ENCODE data around the gene CNOT4. TPM values are rescaled to one million over a fixed set of nuclear protein-coding genes. Genes with fewer than 3 reads are reported as not detected.

The CNOT4 gene
- total and polyA plus RNA-seq, 9 donors, result 9.1 to 38.9 (median 30.5) TPM

DNA sequence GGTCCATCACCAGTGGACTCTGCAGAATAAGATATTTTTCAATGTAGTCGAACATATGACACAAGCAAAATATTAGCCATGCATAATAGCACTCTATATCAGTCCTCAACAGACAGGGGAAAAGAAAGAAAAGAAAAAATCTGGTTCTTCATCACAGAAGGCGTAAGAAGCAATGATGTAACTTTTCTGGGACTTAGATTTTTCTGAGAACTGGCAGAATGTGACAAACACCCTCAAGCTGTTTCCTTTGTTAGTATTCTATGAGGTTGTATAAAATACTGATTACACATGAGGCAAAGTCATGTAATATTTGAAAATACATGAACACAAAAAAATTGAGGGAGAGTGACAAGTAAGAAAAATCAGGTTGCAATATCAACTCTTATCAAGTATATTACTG lies 84.9 kb downstream of the CNOT4 start:
- Histone ChIP-seq H3K27ac (no peak overlapping the region), H3K4me1 (ENCODE audit: insufficient read depth) (peaks cover 6% of the 10 kb centered on the region), H3K4me3 (no peak overlapping the region), H3K9me3 (no peaks in the 10 kb centered on the region), H3K36me3 (no peaks in the 10 kb centered on the region), H3K27me3 (no peaks in the 10 kb centered on the region)
- intact Hi-C loops (cut with DNase I), result no loop called here
- 92 to 94% (median 94%) methylated on average over 2 of the region's 2 CpGs for WGBS, 3 donors
- DNase-seq, result no peak
- TF ChIP-seq POLR2A (IDR thresholded peaks at IDR 0.05) (no peak), EP300 (IDR thresholded peaks at IDR 0.05) (no peak)
- TF ChIP-seq, protein P1, sequence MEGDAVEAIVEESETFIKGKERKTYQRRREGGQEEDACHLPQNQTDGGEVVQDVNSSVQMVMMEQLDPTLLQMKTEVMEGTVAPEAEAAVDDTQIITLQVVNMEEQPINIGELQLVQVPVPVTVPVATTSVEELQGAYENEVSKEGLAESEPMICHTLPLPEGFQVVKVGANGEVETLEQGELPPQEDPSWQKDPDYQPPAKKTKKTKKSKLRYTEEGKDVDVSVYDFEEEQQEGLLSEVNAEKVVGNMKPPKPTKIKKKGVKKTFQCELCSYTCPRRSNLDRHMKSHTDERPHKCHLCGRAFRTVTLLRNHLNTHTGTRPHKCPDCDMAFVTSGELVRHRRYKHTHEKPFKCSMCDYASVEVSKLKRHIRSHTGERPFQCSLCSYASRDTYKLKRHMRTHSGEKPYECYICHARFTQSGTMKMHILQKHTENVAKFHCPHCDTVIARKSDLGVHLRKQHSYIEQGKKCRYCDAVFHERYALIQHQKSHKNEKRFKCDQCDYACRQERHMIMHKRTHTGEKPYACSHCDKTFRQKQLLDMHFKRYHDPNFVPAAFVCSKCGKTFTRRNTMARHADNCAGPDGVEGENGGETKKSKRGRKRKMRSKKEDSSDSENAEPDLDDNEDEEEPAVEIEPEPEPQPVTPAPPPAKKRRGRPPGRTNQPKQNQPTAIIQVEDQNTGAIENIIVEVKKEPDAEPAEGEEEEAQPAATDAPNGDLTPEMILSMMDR (IDR thresholded peaks at IDR 0.05), result no peak

DNA sequence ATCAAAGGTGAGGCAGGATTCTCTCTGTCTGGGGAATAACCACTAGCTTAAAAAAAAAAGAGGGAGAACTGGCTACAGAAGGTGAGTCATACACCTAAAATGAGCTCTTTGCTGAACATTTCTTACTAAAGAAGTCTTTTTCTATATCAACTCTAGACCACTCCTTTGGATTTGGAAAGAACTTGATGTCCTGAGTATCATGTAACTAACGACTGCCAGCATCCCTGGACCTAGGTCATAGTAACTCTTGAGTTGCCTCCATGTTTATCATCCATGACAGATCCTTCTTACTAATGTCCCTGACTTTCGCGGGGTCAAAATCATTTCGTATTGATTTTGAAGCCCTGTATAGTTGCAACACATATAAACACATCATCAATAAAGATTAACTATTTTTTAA lies 89.1 kb downstream of the CNOT4 start:
- intact Hi-C loops (cut with DNase I), result no loop called here
- DNase-seq, result no peak
- Histone ChIP-seq H3K4me1 (ENCODE audit: insufficient read depth) (peaks cover 3% of the 10 kb centered on the region), H3K4me3 (no peak overlapping the region), H3K9me3 (no peaks in the 10 kb centered on the region), H3K36me3 (no peaks in the 10 kb centered on the region), H3K27me3 (no peaks in the 10 kb centered on the region), H3K27ac (no peak overlapping the region)
- TF ChIP-seq, protein P1 (IDR thresholded peaks at IDR 0.05), result no peak
- no peak for TF ChIP-seq EP300 (IDR thresholded peaks at IDR 0.05)
- no peak for TF ChIP-seq POLR2A (IDR thresholded peaks at IDR 0.05)
- 71 to 77% (median 76%) methylated on average over 4 of the region's 4 CpGs for WGBS, 3 donors

DNA sequence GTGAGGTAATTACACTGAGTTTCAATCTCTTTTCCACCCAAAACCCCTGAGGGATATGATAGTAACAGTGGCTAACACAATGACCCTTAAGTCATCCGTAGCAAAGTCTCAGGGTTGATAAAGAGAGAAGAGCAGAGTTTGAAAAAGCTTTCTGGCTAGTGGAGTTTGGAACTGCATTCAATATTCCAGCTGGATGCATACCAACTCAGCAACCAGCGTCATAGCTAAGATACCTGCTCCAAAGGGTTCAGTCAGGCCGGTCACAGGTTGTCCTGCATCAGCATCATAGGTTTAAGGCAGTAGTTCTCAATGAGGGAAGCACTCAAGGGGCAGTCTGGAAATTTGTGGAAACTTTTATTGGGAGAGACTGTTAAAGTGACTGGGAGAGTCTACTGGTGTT lies 93.5 kb downstream of the CNOT4 start:
- H3K4me1 ChIP-seq (ENCODE audit: insufficient read depth), result peaks cover 1% of the 10 kb centered on the region
- 95 to 97% (median 96%) methylated on average over 3 of the region's 3 CpGs for WGBS, 3 donors
- no peak for DNase-seq
- intact Hi-C loops (cut with DNase I), result no loop called here
- H3K27me3 ChIP-seq, result no peaks in the 10 kb centered on the region
- H3K9me3 ChIP-seq, result no peaks in the 10 kb centered on the region
- H3K4me3 ChIP-seq, result no peak overlapping the region
- no peaks in the 10 kb centered on the region for H3K36me3 ChIP-seq
- no peak for TF ChIP-seq EP300 (IDR thresholded peaks at IDR 0.05)
- no peak for TF ChIP-seq POLR2A (IDR thresholded peaks at IDR 0.05)
- TF ChIP-seq, protein P1 (IDR thresholded peaks at IDR 0.05), result no peak
- no peak overlapping the region for H3K27ac ChIP-seq

DNA sequence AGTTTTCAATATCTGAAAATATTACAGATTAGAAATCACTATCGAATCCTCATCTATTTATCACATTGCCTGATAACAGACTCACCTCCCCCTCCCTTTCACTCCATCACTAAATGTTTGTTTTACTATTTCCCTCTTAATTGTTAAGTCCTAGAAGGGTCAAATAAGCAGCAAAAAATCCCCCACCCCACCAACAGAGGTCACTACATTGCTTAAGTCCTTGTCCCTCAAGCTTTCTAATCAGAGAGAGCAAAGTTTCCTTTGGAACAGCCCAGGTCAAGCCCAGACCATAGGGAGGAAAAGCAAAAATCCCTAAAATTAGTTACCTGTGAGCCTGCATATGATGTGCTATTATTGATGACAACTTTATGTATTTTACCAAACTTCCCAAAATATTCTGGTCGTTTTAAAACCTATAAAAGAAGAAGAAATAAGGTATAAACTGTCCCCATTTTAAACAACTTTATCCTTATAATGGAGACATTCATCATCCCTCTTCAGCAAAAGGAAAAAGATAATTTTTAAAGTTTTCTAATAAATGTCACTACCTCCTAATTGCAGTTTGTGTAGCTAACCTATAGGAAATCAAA lies 95.0 kb downstream of the CNOT4 start:
- H3K27me3 ChIP-seq, result no peaks in the 10 kb centered on the region
- H3K9me3 ChIP-seq, result no peaks in the 10 kb centered on the region
- H3K27ac ChIP-seq, result no peak overlapping the region
- no peak for TF ChIP-seq EP300 (IDR thresholded peaks at IDR 0.05)
- no peak for TF ChIP-seq POLR2A (IDR thresholded peaks at IDR 0.05)
- TF ChIP-seq, protein P1 (IDR thresholded peaks at IDR 0.05), result no peak
- DNase-seq, result no peak
- H3K36me3 ChIP-seq, result no peaks in the 10 kb centered on the region
- no peak overlapping the region for H3K4me3 ChIP-seq
- no peaks in the 10 kb centered on the region for H3K4me1 ChIP-seq (ENCODE audit: insufficient read depth)
- intact Hi-C loops (cut with DNase I), result no loop called here
- 82 to 85% (median 82%) methylated on average over 2 of the region's 2 CpGs for WGBS, 3 donors
